Smooth muscle cell (in vitro differentiated cells): ENCODE data around the gene VLDLR. TPM values are rescaled to one million over a fixed set of nuclear protein-coding genes. Genes with fewer than 3 reads are reported as not detected.

ENCODE experiments used
- DNase-seq: peaks from one replicate; lab custom pipeline; 2025; ENCODE audit not compliant: unreplicated experiment; lab: John Stamatoyannopoulos, UW
- H2AFZ ChIP-seq: fragments of 200-600 bp; sonication (generic); 2 replicates; pipeline ENCODE4 v1.6.0; 2016; ENCODE audit warnings: antibody characterized with exemption, low read depth, mild to moderate bottlenecking
- H3F3A ChIP-seq: fragments of 200-600 bp; sonication (generic); 2 replicates; pipeline ENCODE4 v1.6.0; 2017; ENCODE audit warnings: antibody characterized with exemption, low read depth
- H3K27ac ChIP-seq: fragments of 200-600 bp; sonication (generic); 2 replicates; pipeline ENCODE4 v1.5.1; 2016; ENCODE audit warnings: low read depth, mild to moderate bottlenecking
- H3K27me3 ChIP-seq: fragments of 200-600 bp; sonication (generic); 2 replicates; pipeline ENCODE4 v1.6.1; 2016; ENCODE audit warnings: low read depth, mild to moderate bottlenecking
- H3K36me3 ChIP-seq: fragments of 200-600 bp; sonication (generic); 2 replicates; pipeline ENCODE4 v1.5.1; 2016; ENCODE audit warnings: low read depth
- H3K4me1 ChIP-seq: fragments of 200-600 bp; sonication (generic); 2 replicates; pipeline ENCODE4 v1.5.1; 2016; ENCODE audit warnings: low read depth
- H3K4me2 ChIP-seq: fragments of 200-600 bp; sonication (generic); 2 replicates; pipeline ENCODE4 v1.6.0; 2016; ENCODE audit warnings: mild to moderate bottlenecking
- H3K4me3 ChIP-seq: fragments of 200-600 bp; sonication (generic); 2 replicates; pipeline ENCODE4 v1.5.1; 2016; ENCODE audit warnings: mild to moderate bottlenecking
- H3K79me2 ChIP-seq: fragments of 200-600 bp; sonication (generic); 2 replicates; pipeline ENCODE4 v1.6.0; 2016; ENCODE audit warnings: low read depth, mild to moderate bottlenecking
- H3K9ac ChIP-seq: fragments of 200-600 bp; sonication (generic); 2 replicates; pipeline ENCODE4 v1.6.0; 2016; ENCODE audit warnings: low read depth
- H3K9me3 ChIP-seq: fragments of 200-600 bp; sonication (generic); replicated peaks from 2 replicates; pipeline ENCODE4 v1.5.1; 2016; ENCODE audit warnings: low read depth
- H4K20me1 ChIP-seq: fragments of 200-600 bp; sonication (generic); 2 replicates; pipeline ENCODE4 v1.6.0; 2016; ENCODE audit warnings: low read depth
- CTCF ChIP-seq: fragments of 200-600 bp; sonication (generic); IDR thresholded peaks from 2 replicates; pipeline ENCODE4 v1.5.1; 2017; ENCODE audit warnings: borderline replicate concordance, mild to moderate bottlenecking, antibody characterized with exemption; ENCODE audit not compliant: insufficient read depth, poor library complexity, severe bottlenecking
- WGBS: methylation state at CpG from one replicate; pipeline ENCODE4 v1.1.7; 2016; ENCODE audit warnings: low lambda C conversion rate; 5-methylcytosine and 5-hydroxymethylcytosine counted together
- polyA plus RNA-seq: library from polyadenylated mRNA; unstranded; fragments of >200 nt; fragmentation: Nextera tagmentation; extraction: Ambion mirVana; gene quantifications from 2 replicates; pipeline ENCODE4 v1.2.1, GENCODE V29; 2016
- total RNA-seq: library from RNA; depleted of rRNA; stranded (reverse); fragments of >200 nt; gene quantifications from 2 replicates; pipeline ENCODE4 v1.2.3, GENCODE V29; 2014

Gene VLDLR
- total RNA-seq, result 25.2 and 37.5 TPM in 2 replicates
- polyA plus RNA-seq, result 14.1 and 20.0 TPM in 2 replicates

- Histone ChIP-seq H3K4me3 (peak within 1 kb of the TSS; percentile 84), H4K20me1 (peaks cover 35% of the 10 kb centered on the region), H3K9ac (peak within 1 kb of the TSS; percentile 66), H3K4me1 (no peaks in the 10 kb centered on the region), H3K27me3 (no peaks in the 10 kb centered on the region), H3K9me3 (no peaks in the 10 kb centered on the region), H3K79me2 (peaks cover 32% of the 10 kb centered on the region), H2AFZ (peak within 1 kb of the TSS; percentile 96), H3F3A (no peaks in the 10 kb centered on the region), H3K4me2 (peak within 1 kb of the TSS; percentile 91), H3K27ac (peak within 1 kb of the TSS; percentile 13), H3K36me3 (no peaks in the 10 kb centered on the region)
- TF ChIP-seq CTCF, result no peak
- WGBS, result 4% methylated on average over 5 of the region's 72 CpGs
- peak; percentile 44 for DNase-seq
These were observed at the start of gene VLDLR for GRCh38 chr9:2621722-2622460. VLDLR (plus strand) TSS chr9:2621787; CDS start chr9:2622190, 403 bp downstream.

- Histone ChIP-seq H4K20me1 (peaks cover 5% of the 10 kb centered on the region), H2AFZ (no peak overlapping the region), H3K27ac (no peak overlapping the region), H3K9me3 (no peaks in the 10 kb centered on the region), H3K27me3 (no peaks in the 10 kb centered on the region), H3K4me1 (peaks cover 7% of the 10 kb centered on the region), H3F3A (peaks cover 18% of the 10 kb centered on the region), H3K4me2 (no peak overlapping the region), H3K9ac (no peak overlapping the region), H3K79me2 (no peaks in the 10 kb centered on the region), H3K4me3 (no peak overlapping the region), H3K36me3 (no peaks in the 10 kb centered on the region)
- no peak for TF ChIP-seq CTCF
- no peak for DNase-seq
- 66% methylated on average over 3 of the region's 3 CpGs for WGBS
These were observed 47.4 kb upstream of the VLDLR start for GRCh38 chr9:2574203-2574602.

- Histone ChIP-seq H3K9ac (no peak overlapping the region), H2AFZ (no peak overlapping the region)
These were observed 45.0 kb upstream of the VLDLR start for GRCh38 chr9:2576631-2577030.

More at GRCh38 chr9:2576631-2577030, 45.0 kb upstream of the VLDLR start:
- H4K20me1 ChIP-seq, result no peaks in the 10 kb centered on the region
- H3K9me3 ChIP-seq, result no peaks in the 10 kb centered on the region
- no peaks in the 10 kb centered on the region for H3K27me3 ChIP-seq
- peaks cover 7% of the 10 kb centered on the region for H3F3A ChIP-seq
- no peak overlapping the region for H3K4me3 ChIP-seq
- WGBS, result 91% methylated on average over 2 of the region's 2 CpGs
- peaks cover under 1% of the 10 kb centered on the region for H3K4me1 ChIP-seq
- no peaks in the 10 kb centered on the region for H3K79me2 ChIP-seq
- H3K4me2 ChIP-seq, result no peak overlapping the region
- no peak for TF ChIP-seq CTCF
- DNase-seq, result no peak
- no peaks in the 10 kb centered on the region for H3K36me3 ChIP-seq
- H3K27ac ChIP-seq, result no peak overlapping the region
